Measurements from ENCODE around the gene HOXA10.

Gene HOXA10

GRCh38 chr7:27156508-27156898, 17.6 kb downstream of the HOXA10 start, which contains the start of gene HOXA7:
TSS of gene HOXA7 (minus strand) at chr7:27156675. CDS start at chr7:27156545, 130 bp downstream.
- DNase-seq (ENCODE audit: low read depth in 2 of 2), result no peak

- no peak for DNase-seq (ENCODE audit: low read depth in 2 of 2)
Observed at GRCh38 chr7:27155816-27156507, 18.2 kb downstream of the HOXA10 start.

DNA sequence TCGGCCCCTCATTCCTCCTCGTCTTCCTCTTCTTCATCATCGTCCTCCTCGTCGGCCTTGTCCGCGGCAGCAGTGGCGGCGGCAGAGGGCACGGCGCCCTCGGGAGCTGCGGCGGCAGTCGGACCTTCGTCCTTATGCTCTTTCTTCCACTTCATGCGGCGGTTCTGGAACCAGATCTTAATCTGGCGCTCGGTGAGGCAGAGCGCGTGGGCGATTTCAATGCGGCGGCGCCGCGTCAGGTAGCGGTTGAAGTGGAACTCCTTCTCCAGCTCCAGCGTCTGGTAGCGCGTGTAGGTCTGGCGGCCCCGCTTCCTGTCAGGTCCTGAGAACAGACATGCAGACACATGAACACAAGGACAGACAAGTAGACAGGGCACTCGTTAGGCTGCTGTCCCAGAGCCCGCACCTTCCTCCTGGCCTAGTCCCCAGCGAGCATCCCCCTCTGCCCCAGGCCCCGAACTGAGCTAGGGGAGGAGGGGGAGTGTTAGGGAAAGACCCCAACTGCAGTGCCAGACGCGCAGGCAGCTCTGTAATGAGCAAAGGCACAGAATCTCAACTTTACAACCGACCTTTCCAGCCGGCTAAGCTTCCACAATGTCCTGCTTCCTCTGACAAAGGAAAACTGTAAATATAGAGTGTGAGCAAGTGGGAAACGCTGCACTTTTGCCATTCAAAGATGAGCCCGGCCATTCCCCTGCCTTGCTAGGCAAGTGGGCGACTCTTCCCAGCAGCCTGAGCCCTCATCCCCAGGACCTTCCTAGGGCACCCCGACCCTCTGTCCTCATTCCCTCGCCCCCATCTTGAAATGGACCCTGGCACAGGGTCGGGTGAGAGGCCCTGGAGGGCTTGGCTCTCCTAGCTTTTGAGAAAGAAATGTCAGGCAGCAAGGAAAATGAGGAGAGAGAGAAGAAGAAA, 19.0 kb downstream of the HOXA10 start:
- DNase-seq (ENCODE audit: low read depth in 2 of 2), result no peak

GRCh38 chr7:27154369-27154768, 19.8 kb downstream of the HOXA10 start:
- DNase-seq (ENCODE audit: low read depth in 2 of 2), result no peak

GRCh38 chr7:27153526-27153925, 20.6 kb downstream of the HOXA10 start:
- no peak for DNase-seq (ENCODE audit: low read depth in 2 of 2)

- DNase-seq (ENCODE audit: low read depth in 2 of 2), result no peak
Observed at GRCh38 chr7:27152816-27153442, 21.2 kb downstream of the HOXA10 start.

DNA sequence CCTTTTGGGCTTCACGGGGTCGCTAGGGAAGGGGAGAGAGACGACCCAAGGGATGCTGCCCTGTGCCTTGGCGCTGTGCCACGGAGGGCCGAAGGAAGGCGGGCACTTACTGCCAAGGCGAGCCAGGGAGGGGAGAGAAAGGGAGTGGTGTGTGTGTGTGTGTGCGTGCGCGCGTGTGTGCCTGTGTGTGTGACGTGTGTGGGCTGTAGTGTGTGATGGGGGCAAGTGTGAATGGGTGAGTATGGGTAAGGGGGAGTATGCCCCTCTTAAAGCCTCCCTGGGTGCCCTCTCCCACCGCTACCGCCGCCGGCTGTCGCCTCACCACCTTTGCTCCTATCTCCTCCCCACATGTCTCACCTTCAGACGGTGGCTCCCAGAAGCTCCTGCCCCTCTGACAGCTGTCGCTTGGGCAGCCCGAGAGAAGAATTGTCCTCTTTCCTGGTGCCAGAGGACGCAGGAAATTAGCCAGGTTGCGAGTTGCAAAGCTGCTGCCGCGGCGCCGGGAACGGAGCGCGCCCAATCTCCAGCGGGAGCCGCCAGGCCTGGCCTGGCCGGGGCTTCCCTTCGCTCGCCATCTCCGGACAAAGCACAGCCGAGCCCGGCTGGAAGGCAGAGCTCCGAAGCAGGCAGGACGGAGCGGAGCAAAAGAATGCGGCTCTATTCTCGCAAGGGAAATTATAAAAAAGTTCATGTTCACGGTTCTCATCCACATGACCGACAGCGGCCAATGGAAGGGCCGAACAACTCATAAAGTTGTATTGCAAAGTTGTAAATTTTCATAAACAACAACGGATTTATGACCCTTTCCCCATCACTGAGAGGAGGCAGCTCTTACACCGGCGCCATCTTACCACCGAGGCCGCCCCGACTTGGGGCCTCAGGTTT, 21.9 kb downstream of the HOXA10 start, which contains the start of gene HOXA3:
Gene HOXA3 (minus strand): TSS at position 653 of the 885 bp plus-strand sequence. CDS start 41,943 bp downstream, outside the sequence.
- no peak for DNase-seq (ENCODE audit: low read depth in 2 of 2)

DNA sequence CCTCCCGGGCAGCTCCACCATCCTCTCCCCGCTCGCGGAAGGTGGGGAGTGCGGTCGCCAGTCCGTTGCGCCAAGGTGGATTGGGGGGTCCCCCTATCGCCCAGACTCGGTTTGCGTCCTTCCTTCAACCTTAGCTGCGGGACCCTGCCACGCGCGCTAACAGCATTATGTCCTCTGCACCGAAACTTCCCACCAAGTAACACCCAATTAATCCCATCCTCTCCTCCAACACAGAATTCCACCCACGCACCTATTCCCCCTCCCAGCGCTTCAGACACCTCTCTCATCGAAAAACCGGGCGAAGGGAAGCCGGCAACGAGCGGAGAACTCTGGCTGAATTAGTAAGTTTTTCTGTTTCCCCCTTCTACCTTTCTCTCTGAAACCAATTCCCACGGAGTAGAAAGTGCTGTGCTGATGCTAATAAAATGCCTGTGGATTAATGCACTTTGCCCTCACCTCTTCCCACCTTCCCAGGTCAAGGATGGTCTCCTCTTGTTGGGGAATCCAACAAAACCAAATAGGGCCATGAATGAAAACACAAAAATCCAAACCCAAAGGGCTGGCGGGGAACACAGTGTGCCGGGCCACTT, 22.7 kb downstream of the HOXA10 start:
- no peak for DNase-seq (ENCODE audit: low read depth in 2 of 2)

DNA sequence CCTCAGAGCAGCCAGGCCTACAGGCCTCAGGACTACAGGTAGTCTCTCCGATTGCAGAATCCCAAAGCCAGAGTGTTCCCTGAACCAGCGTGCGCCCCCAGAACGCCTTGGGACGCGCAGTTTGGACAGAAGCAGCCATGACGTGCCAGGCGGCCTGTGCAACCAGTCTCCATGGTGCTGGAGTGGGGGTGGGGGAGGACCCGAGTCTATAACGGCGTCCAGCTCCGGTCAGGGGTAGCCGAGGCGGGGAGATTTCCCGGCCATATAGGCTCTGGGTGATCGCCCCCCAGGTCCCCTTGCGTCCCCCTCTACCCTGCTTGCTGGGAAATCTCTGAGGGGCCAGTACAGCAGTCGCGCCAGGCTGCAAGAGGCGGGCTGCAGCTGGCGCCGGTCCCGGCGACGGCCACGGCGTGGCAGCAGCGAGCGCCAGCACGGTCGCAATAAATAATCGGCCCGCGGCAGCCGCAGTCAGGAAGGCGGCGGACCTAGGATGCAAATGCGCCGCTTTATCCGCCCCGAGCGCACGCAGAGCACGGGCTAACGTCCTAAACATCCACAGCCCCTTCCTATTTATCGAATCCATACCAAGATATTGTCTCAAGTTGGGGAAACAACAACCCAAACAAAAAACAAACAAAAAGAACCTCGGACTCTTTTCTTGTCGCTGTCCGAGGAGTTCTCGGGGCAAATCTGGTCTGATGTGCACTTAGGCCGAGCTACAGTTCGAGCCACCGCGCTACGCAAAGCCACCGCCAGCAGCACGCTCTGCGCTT, 23.4 kb downstream of the HOXA10 start:
- DNase-seq (ENCODE audit: low read depth in 2 of 2), result peak in 1 of 2 donors; percentile 40

DNA sequence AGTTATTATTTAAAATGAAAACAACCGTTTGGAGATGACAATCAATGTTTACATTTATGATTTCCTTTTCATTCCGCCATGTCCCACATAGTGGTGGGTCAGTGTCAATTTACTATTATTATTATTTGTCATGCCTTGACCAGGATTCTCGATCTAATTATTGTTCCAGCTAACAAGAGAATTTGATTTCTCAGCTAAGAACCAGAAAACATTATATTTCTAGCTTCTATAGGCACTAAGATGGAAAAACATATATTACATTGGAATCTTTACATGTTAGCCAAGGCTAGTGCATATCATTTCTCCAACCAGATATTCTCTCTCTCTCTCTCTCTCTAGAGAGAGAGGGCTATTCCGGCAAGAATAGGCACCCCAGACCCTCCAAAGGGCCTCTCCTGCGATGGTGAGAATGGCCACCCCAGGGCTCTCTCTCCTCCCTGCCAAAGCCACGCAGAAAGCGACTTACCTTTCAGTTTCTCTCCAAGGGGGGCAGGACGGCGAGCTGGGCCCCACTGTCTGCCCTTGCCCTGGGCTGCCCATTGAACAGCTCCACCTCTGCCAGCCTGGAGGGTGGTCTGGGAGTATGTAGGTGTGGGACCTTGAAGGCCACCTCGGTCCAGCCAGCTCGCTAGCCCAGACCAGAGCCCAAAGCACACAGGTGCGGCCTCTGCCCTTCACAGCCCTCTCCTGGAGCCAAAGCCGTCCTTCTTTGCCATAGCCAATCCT, 24.1 kb downstream of the HOXA10 start:
- DNase-seq (ENCODE audit: low read depth in 2 of 2), result no peak

- DNase-seq (ENCODE audit: low read depth in 2 of 2), result no peak
Observed at GRCh38 chr7:27148756-27149641, 25.1 kb downstream of the HOXA10 start.

- no peak for DNase-seq (ENCODE audit: low read depth in 2 of 2)
Observed at GRCh38 chr7:27148031-27148755, 25.9 kb downstream of the HOXA10 start.

- no peak for DNase-seq (ENCODE audit: low read depth in 2 of 2)
Observed at GRCh38 chr7:27147199-27148030, 26.7 kb downstream of the HOXA10 start, which contains the start of gene HOXA6. TSS of gene HOXA6 (minus strand) at chr7:27147774. CDS start at chr7:27147749, 25 bp downstream.

DNA sequence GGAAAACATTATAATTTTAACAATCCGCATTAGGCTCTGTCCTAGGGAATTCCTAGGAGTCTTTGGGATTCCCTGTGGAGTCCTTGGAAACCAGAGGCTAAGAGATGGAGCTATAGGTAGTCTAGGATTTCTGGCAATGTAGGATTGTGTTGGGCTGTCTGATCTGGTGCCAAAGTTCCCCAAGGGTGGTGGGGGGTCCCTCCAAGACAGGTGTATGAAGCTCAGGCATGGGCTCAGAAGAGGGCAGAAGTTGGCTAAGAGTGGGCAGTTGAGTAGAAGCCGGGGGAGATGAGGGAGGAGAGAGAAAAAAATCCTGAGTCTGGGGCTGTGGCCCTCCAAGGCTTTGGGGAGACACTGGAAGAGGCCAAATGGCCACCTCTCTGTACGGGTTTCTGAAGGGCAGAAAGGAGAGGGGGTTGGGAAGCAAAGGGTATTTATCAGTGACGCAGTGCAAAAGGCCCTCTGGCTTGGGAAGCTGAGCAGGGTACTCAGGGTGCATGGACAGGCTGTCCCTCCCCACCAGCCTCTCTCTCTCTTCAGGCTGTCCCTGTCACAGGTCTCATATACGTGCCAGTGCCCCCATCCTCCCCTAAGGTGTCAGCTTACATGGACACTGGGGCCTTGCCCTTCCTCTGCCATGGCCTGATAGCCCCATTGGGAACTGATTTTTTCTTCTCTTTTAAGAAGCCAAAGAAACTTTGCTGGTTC, 27.5 kb downstream of the HOXA10 start:
- DNase-seq (ENCODE audit: low read depth in 2 of 2), result no peak

GRCh38 chr7:27145914-27146412, 28.2 kb downstream of the HOXA10 start:
- no peak for DNase-seq (ENCODE audit: low read depth in 2 of 2)

Measured in stimulated activated CD8-positive, alpha-beta memory T cell treated with anti-CD3 and anti-CD28 coated beads, Interleukin-2, amount 100 ng/mL, for 1 hour (primary cell).